Renal cortical epithelial cell (primary cell): ENCODE measurements around the gene SLC35G1. TPM values are rescaled to one million over a fixed set of nuclear protein-coding genes. Genes with fewer than 3 reads are reported as not detected.

ENCODE experiments used
- DNase-seq: peaks from one replicate; pipeline ENCODE4 v3.0.0-alpha.2; 2011; ENCODE audit warnings: low read depth
- total RNA-seq: library from RNA; depleted of rRNA; stranded (reverse); fragments of >200 nt; gene quantifications from 2 replicates; pipeline ENCODE4 v1.2.3, GENCODE V29; 2014

The SLC35G1 gene
- 10.3 and 11.1 TPM in 2 replicates for total RNA-seq

- DNase-seq: peak; percentile 18
Observed at GRCh38 chr10:93893646-93894515, at the start of gene SLC35G1. Gene SLC35G1 (plus strand): TSS chr10:93893978. CDS start chr10:93894034, 56 bp downstream.

DNA sequence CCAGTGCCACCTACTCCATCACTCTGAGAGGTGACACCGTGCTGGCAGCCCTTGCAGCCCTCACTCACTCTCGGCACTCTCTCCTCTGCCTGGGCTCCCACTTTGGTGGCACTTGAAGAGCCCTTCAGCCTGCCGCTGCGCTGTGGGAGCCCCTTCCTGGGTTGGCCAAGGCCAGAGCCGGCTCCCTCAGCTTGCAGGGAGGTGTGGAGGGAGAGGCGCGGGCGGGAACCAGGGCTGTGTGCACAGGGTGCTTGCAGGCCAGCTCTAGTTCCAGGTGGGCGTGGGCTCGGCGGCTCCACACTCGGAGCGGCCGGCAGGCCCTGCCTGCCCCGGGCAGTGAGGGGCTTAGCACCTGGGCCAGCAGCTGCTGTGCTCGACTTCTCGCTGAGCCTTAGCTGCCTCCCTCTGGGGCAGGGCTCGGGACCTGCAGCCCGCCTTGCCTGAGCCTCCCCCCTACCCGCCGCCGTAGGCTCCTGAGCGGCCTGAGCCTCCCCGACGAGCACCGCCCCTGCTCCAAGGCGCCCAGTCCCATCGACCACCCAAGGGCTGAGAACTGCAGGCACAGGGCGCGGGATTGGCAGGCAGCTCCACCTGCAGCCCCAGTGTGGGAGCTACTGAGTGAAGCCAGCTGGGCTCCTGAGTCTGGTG is 48.7 kb upstream of the SLC35G1 start:
- no peak for DNase-seq

DNA sequence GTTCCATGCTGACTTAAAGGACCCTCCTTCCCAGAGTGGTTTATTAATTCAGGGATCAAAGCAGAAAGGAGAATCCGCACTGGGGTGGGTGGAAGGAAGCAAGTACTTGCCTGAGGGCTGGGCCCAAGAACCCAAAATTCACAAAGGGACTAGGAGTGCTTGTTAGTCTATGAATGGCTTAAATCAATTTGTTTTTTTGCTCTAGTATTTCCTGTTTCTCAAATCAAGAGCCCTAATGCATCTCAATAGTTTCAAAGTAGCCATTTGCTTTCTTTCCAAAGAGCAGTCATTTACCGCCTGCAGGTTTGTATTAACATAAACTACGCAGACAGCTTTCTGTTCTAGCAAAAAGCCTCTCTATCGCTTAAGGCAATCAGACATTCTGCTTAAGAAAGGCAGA is 44.2 kb upstream of the SLC35G1 start:
- peak; percentile 15 for DNase-seq

DNA sequence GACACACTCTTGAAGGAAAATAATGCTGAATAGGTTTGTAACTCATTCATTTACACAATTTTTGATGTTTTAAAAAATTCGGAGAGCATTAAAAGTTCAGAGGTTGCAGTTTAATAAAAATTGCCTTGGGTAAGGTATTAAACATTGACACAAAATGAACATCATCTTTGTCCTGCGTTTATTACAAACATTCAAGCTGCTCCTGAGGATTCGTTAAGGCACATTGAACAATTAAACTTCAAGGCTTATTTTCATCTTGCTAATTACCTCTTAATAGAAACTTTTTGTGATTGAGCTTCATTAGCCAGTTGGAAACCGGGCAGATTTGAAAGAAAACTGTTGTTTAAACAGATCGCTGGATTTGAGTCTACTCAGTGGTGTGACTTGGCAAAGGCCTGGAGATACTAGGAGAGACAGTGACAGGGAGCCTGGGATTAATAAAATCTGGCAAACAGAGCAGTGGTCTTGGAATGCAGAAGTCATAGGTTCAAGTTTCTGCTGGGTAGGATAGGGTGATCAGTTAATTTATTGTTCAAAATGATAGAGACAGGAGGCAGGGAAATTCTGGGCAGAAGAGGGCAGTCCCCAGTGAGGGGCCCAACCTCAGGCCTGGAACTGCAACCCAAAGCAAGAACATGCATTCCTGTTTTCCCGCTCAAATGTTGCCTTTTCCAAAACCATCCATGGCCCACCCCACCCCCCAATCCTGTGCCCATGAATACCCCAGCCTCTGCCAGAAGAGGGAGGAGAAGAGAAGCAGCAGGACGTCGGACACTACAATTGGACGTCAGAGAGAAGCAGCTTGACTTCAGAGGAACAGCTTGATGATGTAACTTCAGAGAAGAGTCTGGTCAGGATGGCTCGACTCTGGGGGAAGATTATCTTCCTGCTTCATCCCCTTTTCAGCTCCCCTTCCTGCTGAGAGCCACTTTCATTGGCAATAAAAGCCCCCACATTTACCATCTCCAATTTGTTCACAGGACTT is 43.5 kb upstream of the SLC35G1 start:
- DNase-seq: no peak

DNA sequence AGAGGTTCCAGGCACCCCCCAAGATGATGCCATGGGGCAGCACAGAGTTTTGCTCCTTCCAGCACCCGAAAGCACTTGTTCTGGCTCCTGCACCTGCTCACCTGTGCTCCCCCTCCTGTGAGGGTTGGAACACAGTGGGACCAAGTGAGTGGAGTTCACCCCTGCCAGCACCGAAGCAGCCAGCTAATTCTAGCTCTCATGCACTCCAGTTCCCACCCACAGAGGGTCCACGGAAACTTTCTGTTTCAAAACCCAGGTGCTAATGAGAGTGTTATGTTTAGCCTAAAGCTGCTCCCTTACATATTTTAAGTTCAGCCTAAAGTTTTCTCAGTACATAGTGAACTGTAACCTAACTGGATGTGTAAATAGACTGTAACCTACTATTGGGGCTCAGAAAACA is 42.6 kb upstream of the SLC35G1 start:
- no peak for DNase-seq

DNA sequence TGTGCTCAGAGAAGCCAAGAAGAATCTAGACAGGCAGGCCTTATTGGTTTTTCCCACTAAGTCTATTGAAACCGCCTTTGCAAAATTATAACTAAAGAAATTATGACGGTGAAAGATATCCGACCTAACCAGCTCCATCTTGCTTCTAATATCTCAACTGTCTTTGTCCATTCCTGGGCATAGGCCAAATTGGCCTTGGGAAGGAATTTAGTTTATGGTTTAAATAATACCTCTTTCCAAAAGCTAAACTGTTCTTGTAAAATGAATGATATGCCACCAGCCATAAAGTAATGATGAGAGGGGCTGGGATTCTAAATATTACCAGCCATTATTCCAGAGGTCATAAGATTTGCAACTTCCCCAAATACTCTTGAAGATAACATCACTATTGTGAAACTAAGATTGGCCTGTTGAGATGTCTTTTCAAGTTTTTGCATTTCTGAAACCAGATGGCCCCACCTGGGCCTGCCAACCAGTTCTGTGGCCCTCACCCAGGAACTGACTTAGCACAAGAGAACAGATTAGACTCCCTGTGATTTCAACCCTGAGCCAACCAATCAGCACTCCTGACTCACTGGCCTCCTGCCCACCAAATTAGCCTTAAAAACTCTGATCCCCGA is 41.2 kb upstream of the SLC35G1 start:
- no peak for DNase-seq

DNA sequence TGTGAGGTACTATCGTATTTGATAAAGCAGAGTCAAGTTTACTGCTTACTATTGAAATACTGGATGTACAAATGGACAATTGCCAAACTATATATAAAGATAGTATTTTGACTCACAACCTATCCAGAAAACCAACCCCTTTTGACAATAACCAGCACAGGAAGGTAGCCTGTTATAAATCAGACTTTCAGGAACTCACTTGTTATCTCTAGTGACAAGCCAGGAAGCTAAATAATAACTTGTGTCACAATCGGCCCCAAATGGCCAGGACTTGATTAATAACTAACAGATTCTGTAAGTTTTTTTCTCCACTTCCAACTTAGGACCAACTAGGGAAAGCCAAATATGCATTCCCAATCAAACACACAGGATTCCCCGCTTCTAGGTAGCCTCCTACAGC is 38.8 kb upstream of the SLC35G1 start:
- DNase-seq: no peak

DNA sequence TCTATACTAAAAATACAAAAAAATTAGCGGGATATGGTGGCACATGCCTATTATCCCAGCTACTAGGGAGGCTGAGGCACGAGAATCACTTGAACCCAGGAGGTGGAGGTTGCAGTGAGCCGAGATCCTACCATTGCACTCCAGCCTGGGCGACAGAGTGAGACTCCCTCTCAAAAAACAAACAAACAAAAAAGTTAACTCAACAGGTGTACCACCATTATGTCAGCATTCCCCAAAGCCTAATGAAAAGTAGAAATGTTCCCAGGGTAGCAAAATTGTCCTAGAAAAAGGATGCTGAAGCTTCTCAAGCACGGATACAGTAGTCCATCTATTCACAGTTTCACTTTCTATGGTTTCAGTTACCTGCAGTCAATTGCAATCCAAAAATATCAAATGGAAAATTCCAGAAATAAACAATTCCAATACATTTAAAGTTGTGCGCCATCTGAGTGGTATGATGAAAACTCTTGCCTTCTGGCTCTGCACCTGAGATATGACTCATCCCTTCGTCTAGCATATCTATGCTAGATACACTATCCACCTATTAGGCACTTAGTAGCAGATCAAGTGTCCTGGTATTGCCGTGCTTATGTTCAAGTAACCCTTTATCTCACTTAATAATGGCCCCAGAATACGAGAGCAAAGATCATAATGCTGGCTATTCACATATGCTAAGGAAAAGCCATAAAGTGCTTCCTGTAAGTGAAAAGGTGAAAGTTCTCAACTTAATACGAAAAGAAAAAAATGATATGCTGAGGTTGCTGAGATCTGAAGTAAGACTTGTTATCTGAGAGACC is 37.2 kb upstream of the SLC35G1 start:
- no peak for DNase-seq

DNA sequence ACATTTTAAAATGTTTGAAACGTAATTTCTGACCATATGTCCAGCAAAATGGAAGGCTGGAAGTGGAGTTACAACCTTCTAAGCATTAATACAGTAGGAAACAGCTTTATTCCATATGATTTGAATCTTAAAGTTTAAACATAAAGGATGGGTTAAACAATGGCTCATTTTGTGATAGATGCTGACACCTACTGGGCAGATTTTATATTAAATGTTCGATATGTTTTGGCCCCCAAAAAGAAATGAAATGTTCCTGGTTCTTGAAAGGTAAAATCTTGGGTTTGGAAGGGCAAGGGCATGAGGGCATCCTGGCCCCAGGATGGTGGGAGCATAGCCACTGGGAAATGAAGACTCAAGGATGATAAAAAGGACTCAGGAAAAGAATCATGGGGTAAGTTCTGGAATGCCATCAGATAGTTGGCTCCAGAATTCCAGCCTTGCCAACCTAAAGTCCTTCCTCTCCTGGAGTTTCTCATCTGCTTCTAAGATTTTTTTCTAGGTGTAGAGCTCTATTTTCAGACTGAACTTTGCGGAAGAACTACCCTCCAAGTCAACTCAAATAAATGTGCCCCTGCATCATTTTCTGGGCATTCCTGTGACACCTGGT is 34.6 kb upstream of the SLC35G1 start:
- DNase-seq: no peak

DNA sequence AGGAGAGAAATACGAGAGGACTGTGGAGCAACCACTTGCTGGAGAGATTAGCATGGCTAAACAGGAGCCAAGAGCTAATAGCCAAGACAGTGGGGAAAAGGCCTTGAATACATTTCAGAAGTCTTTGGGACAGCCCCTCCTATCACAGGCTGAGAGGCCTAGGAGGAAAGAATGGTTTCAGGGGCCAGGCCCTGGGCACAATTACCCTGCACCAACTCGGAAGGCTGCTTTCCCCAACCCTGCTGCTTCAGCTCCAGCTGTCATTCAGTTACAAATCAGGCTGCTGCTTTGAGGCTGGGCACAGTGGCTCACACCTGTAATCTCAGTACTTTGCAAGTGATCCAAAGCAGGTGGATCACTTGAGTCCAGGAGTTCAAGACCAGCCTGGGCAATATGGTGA is 32.0 kb upstream of the SLC35G1 start:
- DNase-seq: no peak

GRCh38 chr10:93865794-93866425 is 27.9 kb upstream of the SLC35G1 start:
- no peak for DNase-seq

GRCh38 chr10:93867525-93867924 is 26.3 kb upstream of the SLC35G1 start:
- DNase-seq: no peak

GRCh38 chr10:93871671-93872204 is 22.0 kb upstream of the SLC35G1 start:
- no peak for DNase-seq

DNA sequence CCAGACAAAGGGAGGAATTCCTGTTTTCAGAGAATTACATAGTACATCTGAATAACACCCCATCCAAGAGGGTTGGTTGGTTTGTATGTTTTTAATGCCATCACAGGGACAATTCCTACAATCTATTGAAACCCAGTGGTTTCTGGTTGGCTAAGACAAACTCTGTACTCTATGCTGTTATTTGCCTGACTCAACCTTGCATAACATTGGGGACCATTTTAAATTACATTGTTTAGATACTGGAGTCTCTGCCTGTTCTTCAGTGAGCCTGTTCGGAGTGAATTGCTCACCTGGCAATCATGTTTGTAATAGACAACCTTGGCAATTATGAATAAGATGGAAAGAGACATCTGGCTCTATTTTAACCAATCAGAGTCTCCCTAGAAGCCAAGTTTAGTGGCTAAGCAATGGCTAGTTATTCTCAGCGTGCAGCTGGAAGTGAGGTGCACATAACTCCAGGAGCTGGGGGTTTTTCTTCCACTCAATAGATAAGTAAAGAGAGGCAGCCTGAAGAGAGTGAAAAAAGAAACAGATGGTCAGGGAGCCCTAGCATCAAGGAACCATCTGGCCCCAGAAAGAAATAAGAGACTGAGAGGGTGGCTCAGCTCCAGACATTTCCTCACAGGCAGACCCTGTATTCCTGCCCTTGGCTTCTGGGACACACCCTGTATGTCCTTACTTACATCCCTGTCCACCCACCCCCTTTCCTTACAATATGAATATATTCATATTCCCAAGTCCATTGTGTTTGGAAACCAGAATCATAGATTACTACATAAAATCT is 21.2 kb upstream of the SLC35G1 start:
- DNase-seq: no peak

- DNase-seq: peak; percentile 82
Observed at GRCh38 chr10:93873420-93874115, 20.2 kb upstream of the SLC35G1 start.

GRCh38 chr10:93874309-93875031 is 19.3 kb upstream of the SLC35G1 start:
- peak; percentile 57 for DNase-seq

DNA sequence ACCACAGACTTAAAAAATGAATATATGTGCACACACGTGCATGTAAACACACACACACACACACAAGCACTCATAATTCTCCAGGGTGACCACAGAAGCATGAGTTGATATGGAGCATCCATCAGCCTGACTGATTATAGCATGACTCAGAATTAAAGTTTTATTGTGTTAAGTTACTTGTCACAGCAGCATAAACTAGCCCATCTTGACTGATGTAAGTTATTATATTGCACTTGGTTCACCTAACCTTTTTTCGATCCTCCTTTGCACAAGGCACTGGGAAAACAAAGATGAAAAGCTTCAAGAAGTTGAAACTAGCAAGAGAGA is 18.8 kb upstream of the SLC35G1 start:
- no peak for DNase-seq

DNA sequence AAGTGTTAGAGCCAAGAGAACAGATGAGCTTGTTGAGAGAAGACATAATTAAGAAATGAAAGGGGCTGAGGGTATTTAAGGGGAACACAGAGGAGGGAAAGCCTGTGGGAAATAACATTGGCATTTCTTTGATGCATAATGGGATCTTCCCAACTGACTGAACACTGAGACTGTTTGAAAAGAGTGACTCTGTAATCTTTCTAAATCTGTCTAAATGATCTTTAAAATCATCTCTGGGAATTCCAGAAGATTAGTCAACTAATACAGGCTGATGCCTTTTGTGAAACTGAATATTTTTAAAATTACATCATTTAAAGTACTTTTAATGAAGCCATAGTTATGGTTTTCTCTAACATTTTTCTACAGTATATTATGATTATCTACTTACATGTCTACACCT is 17.4 kb upstream of the SLC35G1 start:
- no peak for DNase-seq
